ENCODE results near the gene EFHD1.

GRCh38 chr2:232597362-232598079, 35.9 kb upstream of the EFHD1 start:
- TF ChIP-seq GATAD2A (IDR thresholded peaks at IDR 0.05) (no peak), ZBTB7A (IDR thresholded peaks at IDR 0.05; ENCODE audit: borderline replicate concordance, control insufficient read depth, low read depth, low read length) (no peak), THAP7 (CRISPR knock-in tag; IDR thresholded peaks at IDR 0.05) (no peak), ZFP91 (CRISPR knock-in tag; IDR thresholded peaks at IDR 0.05) (no peak), GABPA (tag; conservative IDR thresholded peaks at IDR 0.05; ENCODE audit: low read depth) (no peak), NCOA4 (IDR thresholded peaks at IDR 0.05; ENCODE audit: partially characterized antibody) (no peak), MAFK (IDR thresholded peaks at IDR 0.05; ENCODE audit: low read length) (no peak), ZNF282 (CRISPR knock-in tag; IDR thresholded peaks at IDR 0.05) (no peak), CREB5 (CRISPR knock-in tag; IDR thresholded peaks at IDR 0.05) (no peak)

All from K562 (cell line).